Endothelial cell of umbilical vein (primary cell): ENCODE data around the gene CAPS. TPM values are rescaled to one million over a fixed set of nuclear protein-coding genes. Genes with fewer than 3 reads are reported as not detected.
A peak's percentile ranks its signal among the peaks of the same experiment; 100 is the strongest.

Experiments
- BruUV-seq: library from RNA; stranded (reverse); fragments of 400-500 nt; replicated peaks from 2 replicates; lab custom pipeline; 2021; lab: Mats Ljungman, UMichigan
- CTCF ChIA-PET: fragments of 300-600, 350-600 bp; sonication (Branson Sonifier 250); formaldehyde crosslinking; loops from one replicate; lab custom pipeline; 2021; ENCODE audit warnings: antibody characterized with exemption, inconsistent platforms; lab: Charles Lee
- POLR2A ChIA-PET: fragments of 300-600, 350-600 bp; sonication (Branson Sonifier 250); formaldehyde crosslinking; loops from one replicate; lab custom pipeline; 2021; ENCODE audit warnings: antibody characterized with exemption, inconsistent platforms; lab: Charles Lee
- DNase-seq: peaks from one replicate; pipeline ENCODE4 v3.0.0-alpha.2; 2011; ENCODE audit warnings: low read depth, low spot score
- FAIRE-seq: peaks from 2 replicates; lab custom pipeline; 2011; peaks lifted over from hg19 to GRCh38; lab: Jason Lieb, UNC
- H2AFZ ChIP-seq: 2 replicates; pipeline ENCODE4 v1.6.0; 2012; ENCODE audit warnings: low read depth, low read length, control low read depth, inconsistent platforms
- H3K27ac ChIP-seq: 2 replicates; pipeline ENCODE4 v1.5.1; 2011; ENCODE audit warnings: low read depth, mild to moderate bottlenecking, control low read depth, low read length, moderate library complexity; ENCODE audit not compliant: insufficient read depth
- H3K27me3 ChIP-seq, 2 experiments: 2 replicates each; pipeline versions ENCODE4 v1.6.0 to v1.6.1; 2011; ENCODE audit warnings: low read length in 2 of 2, mixed read lengths in 1 of 2; ENCODE audit not compliant: control insufficient read depth in 2 of 2, insufficient read depth in 2 of 2
- H3K36me3 ChIP-seq, 2 experiments: 2 replicates in 1 of 2; 3 replicates in 1 of 2; pipeline ENCODE4 v1.5.1; 2011; ENCODE audit warnings: low read length in 2 of 2, mild to moderate bottlenecking in 1 of 2, moderate library complexity in 1 of 2; ENCODE audit not compliant: control insufficient read depth in 2 of 2, insufficient read depth in 2 of 2; ENCODE audit errors: extremely low read depth in 1 of 2
- H3K4me1 ChIP-seq: 3 replicates; pipeline ENCODE4 v1.5.1; 2011; ENCODE audit warnings: mild to moderate bottlenecking, low read length; ENCODE audit not compliant: control insufficient read depth, insufficient read depth; ENCODE audit errors: extremely low read depth
- H3K4me2 ChIP-seq: 2 replicates; pipeline ENCODE4 v1.6.1; 2011; ENCODE audit warnings: low read length, control low read depth, mixed read lengths; ENCODE audit not compliant: insufficient read depth
- H3K4me3 ChIP-seq, 3 experiments: fragments of 200-600 bp in 1 of 3; sonication (generic), shearing (Covaris generic) in 1 of 3; replicated peaks in 1 of 3; 2 replicates each; pipeline ENCODE4 v1.5.1; 2011 to 2016; ENCODE audit warnings: control low read depth in 3 of 3, low read length in 3 of 3, mild to moderate bottlenecking in 2 of 3, inconsistent platforms in 1 of 3, low read depth in 1 of 3, moderate library complexity in 1 of 3; ENCODE audit not compliant: insufficient read depth in 1 of 3
- H3K79me2 ChIP-seq: 2 replicates; pipeline ENCODE4 v1.6.0; 2012; ENCODE audit warnings: low read length, inconsistent platforms; ENCODE audit not compliant: control insufficient read depth, insufficient read depth
- H3K9ac ChIP-seq: replicated peaks from 2 replicates; pipeline ENCODE3; 2011; ENCODE audit warnings: low read length, control low read depth; ENCODE audit not compliant: insufficient read depth; ENCODE audit errors: extremely low read depth
- H3K9me1 ChIP-seq: replicated peaks from 3 replicates; pipeline ENCODE4 v1.6.0; 2011; ENCODE audit warnings: mild to moderate bottlenecking, low read length; ENCODE audit not compliant: control insufficient read depth, insufficient read depth; ENCODE audit errors: extremely low read depth
- H3K9me3 ChIP-seq: replicated peaks from 2 replicates; pipeline ENCODE4 v1.5.1; 2012; ENCODE audit warnings: low read length, inconsistent platforms; ENCODE audit not compliant: control insufficient read depth, insufficient read depth
- H4K20me1 ChIP-seq: replicated peaks from 2 replicates; pipeline ENCODE3; 2011; ENCODE audit warnings: mild to moderate bottlenecking, low read length; ENCODE audit not compliant: control insufficient read depth, insufficient read depth; ENCODE audit errors: extremely low read depth
- EZH2 ChIP-seq: IDR thresholded peaks from 2 replicates; pipeline ENCODE4 v1.6.1; 2012; ENCODE audit warnings: borderline replicate concordance, low read depth, mild to moderate bottlenecking, moderate library complexity, low read length, inconsistent platforms; ENCODE audit not compliant: severe bottlenecking
- FOS ChIP-seq: IDR thresholded peaks from 2 replicates; pipeline ENCODE4 v1.6.1; 2011; ENCODE audit warnings: mild to moderate bottlenecking, low read length, moderate library complexity, borderline replicate concordance; ENCODE audit not compliant: insufficient read depth
- GATA2 ChIP-seq: IDR thresholded peaks from 2 replicates; pipeline ENCODE4 v1.7.0; 2011; ENCODE audit warnings: low read depth, mild to moderate bottlenecking, moderate library complexity, mixed read lengths, low read length; ENCODE audit not compliant: insufficient read length, insufficient read depth
- JUN ChIP-seq: IDR thresholded peaks from 2 replicates; pipeline ENCODE4 v1.6.1; 2011; ENCODE audit warnings: borderline replicate concordance, low read depth; ENCODE audit not compliant: insufficient read length, insufficient read depth
- MYC ChIP-seq: IDR thresholded peaks from one replicate; pipeline ENCODE4 v1.6.1; 2011; ENCODE audit warnings: mild to moderate bottlenecking, low read depth, low read length
- POLR2A ChIP-seq: IDR thresholded peaks from 2 replicates; pipeline ENCODE4 v1.6.1; 2012; ENCODE audit warnings: low read depth, mild to moderate bottlenecking, control low read depth, low read length
- POLR2AphosphoS5 ChIP-seq: IDR thresholded peaks from 2 replicates; pipeline ENCODE4 v1.6.1; 2012; ENCODE audit warnings: low read depth, mild to moderate bottlenecking, control low read depth, low read length, moderate library complexity; ENCODE audit not compliant: insufficient read depth
- dilution Hi-C: fragments of 300-500 bp; cut with MboI; formaldehyde crosslinking; loops from one replicate; pipeline ENCODE4 v1.15.0; 2019; ENCODE audit warnings: low sequenced_read_pairs; ENCODE audit not compliant: extremely low pct_ligation_motif_present
- intact Hi-C: fragments of 100-400 bp; cut with micrococcal nuclease; formaldehyde crosslinking; loops from one replicate; pipeline ENCODE4 v1.10.0; 2022
- polyA plus RNA-seq, 4 experiments: library from polyadenylated mRNA; depleted of rRNA in 3 of 4; stranded (reverse) in 3 of 4; unstranded in 1 of 4; fragments of >200 nt; gene quantifications; 2 replicates each; pipeline versions ENCODE4 v1.2.1 to v1.2.3, GENCODE V29; 2011 to 2012; ENCODE audit warnings: missing spikeins in 1 of 4
- total RNA-seq: library from RNA; stranded (reverse); gene quantifications from 2 replicates; pipeline ENCODE4 v1.2.3, GENCODE V29; 2021

Gene CAPS
- total and polyA plus RNA-seq, 2 donors (not counting 3 experiments of a cell fraction or from before 2014, with no cell fraction given): 6.9 to 8.9 TPM

- TF ChIP-seq MYC (no peak), EZH2 (no peak), POLR2AphosphoS5 (no peak), POLR2A (no peak), FOS (no peak), GATA2 (no peak)
- H3K9ac ChIP-seq: no peak overlapping the region
These were observed 19.5 kb downstream of the CAPS start for GRCh38 chr19:5933391-5934068.

DNA sequence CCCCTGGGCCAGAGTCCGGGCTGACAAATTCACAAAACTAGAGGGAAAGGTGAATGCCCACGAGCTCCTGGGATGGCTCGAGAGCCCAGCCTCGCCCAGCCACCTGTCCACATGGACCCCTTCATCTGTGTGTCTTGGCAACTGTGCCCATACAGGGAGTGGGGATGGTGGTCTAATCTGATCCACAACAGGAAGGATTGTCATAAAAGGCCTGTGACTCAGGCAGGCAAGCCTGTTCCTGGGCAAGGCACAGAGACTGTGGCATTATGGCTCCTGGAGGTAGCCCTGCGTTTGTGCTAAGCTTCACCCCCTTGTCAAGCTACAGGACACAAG is 20.0 kb downstream of the CAPS start:
- H3K27me3 ChIP-seq: no peaks in the 10 kb centered on the region
- FAIRE-seq: peak; percentile 90
- intact Hi-C loops: no loop called here
- H3K9ac ChIP-seq: no peak overlapping the region
- no peaks in the 10 kb centered on the region for H3K79me2 ChIP-seq
- peaks cover 13 to 23% of the 10 kb centered on the region in 2 experiments for H3K36me3 ChIP-seq
- no peak overlapping the region for H2AFZ ChIP-seq
- CTCF ChIA-PET: interaction anchor here (2.9 to 3.4 kb wide), 3 partner anchors 34 to 130 kb away, joined by 12 to 28 read pairs (median 17); partner anchors contain the start of gene NRTN
- DNase-seq: peak; percentile 47
- H3K4me3 ChIP-seq: no peak overlapping the region
- TF ChIP-seq JUN (peak; percentile 38), GATA2 (peak; percentile 69), POLR2A (no peak), MYC (no peak)
- POLR2A ChIA-PET: no interaction called here
- peak overlapping the region; percentile 42 for H3K27ac ChIP-seq
- no peaks in the 10 kb centered on the region for H4K20me1 ChIP-seq
- peaks cover 30% of the 10 kb centered on the region for H3K4me1 ChIP-seq
- H3K4me2 ChIP-seq: no peak overlapping the region
- no peaks in the 10 kb centered on the region for H3K9me3 ChIP-seq
- H3K9me1 ChIP-seq: no peaks in the 10 kb centered on the region
- dilution Hi-C loops: no loop called here
- BruUV-seq: no TSS peak

More at GRCh38 chr19:5933391-5934068, 19.5 kb downstream of the CAPS start:
- ChIA-PET CTCF (interaction anchor here (2.9 to 3.1 kb wide), 2 partner anchors 35 to 89 kb away, joined by 17 to 28 read pairs; no protein-coding TSS in a partner anchor), POLR2A (no interaction called here)
- Histone ChIP-seq H2AFZ (no peak overlapping the region), H3K9me1 (no peaks in the 10 kb centered on the region), H3K9me3 (no peaks in the 10 kb centered on the region), H3K4me2 (no peak overlapping the region), H3K36me3 (peaks cover 13 to 27% of the 10 kb centered on the region in 2 experiments), H3K4me3 (no peak overlapping the region), H4K20me1 (no peaks in the 10 kb centered on the region), H3K4me1 (peaks cover 30% of the 10 kb centered on the region), H3K27ac (peak overlapping the region; percentile 42), H3K79me2 (no peaks in the 10 kb centered on the region), H3K27me3 (no peaks in the 10 kb centered on the region)
- intact Hi-C loops (no loop called here), dilution Hi-C loops (no loop called here)
- BruUV-seq: no TSS peak
- no peak for FAIRE-seq
- no peak for DNase-seq
